HUES6 (cell line): ENCODE data around the gene REEP1.

Source experiments
- H3K27ac ChIP-seq: 2 replicates; pipeline ENCODE4 v1.7.0; 2013; ENCODE audit warnings: low read depth, mild to moderate bottlenecking, low read length, inconsistent platforms
- H3K27me3 ChIP-seq: 2 replicates; pipeline ENCODE4 v1.6.1; 2013; ENCODE audit warnings: low read length; ENCODE audit not compliant: control insufficient read depth, insufficient read depth
- H3K36me3 ChIP-seq: 2 replicates; pipeline ENCODE4 v1.6.1; 2013; ENCODE audit warnings: low read length; ENCODE audit not compliant: control insufficient read depth, insufficient read depth
- H3K4me1 ChIP-seq: 2 replicates; pipeline ENCODE4 v1.6.1; 2013; ENCODE audit warnings: low read length; ENCODE audit not compliant: control insufficient read depth, insufficient read depth
- H3K4me3 ChIP-seq: 2 replicates; pipeline ENCODE4 v1.5.1; 2013; ENCODE audit warnings: low read depth, low read length
- H3K9ac ChIP-seq: one replicate; pipeline ENCODE4 v1.6.1; 2013; ENCODE audit warnings: mild to moderate bottlenecking, low read length
- H3K9me3 ChIP-seq: 2 replicates; pipeline ENCODE4 v1.6.1; 2013; ENCODE audit warnings: low read depth, low read length; ENCODE audit not compliant: control insufficient read depth, insufficient read depth

Gene REEP1

GRCh38 chr2:86243272-86243671 lies 94.2 kb downstream of the REEP1 start:
- H3K4me3 ChIP-seq, result no peak overlapping the region

GRCh38 chr2:86241611-86242010 lies 95.8 kb downstream of the REEP1 start:
- Histone ChIP-seq H3K27ac (no peak overlapping the region), H3K27me3 (no peaks in the 10 kb centered on the region; the same call in 1 of the 2 replicates), H3K9me3 (no peaks in the 10 kb centered on the region)

More at GRCh38 chr2:86243272-86243671, 94.2 kb downstream of the REEP1 start:
- H3K27ac ChIP-seq, result no peak overlapping the region
- no peaks in the 10 kb centered on the region for H3K36me3 ChIP-seq
- no peaks in the 10 kb centered on the region for H3K9me3 ChIP-seq
- H3K4me1 ChIP-seq, result 0 out of 2 replicates have a peak, but pooled peaks cover 3% of the 10 kb centered on the region
- no peak overlapping the region for H3K9ac ChIP-seq
- no peaks in the 10 kb centered on the region; the same call in 1 of the 2 replicates for H3K27me3 ChIP-seq

GRCh38 chr2:86240251-86240650 lies 97.2 kb downstream of the REEP1 start:
- no peak overlapping the region for H3K4me3 ChIP-seq
- 0 out of 2 replicates have a peak, but pooled peaks cover 3% of the 10 kb centered on the region for H3K4me1 ChIP-seq
- H3K9me3 ChIP-seq, result no peaks in the 10 kb centered on the region
- no peak overlapping the region for H3K27ac ChIP-seq
- H3K36me3 ChIP-seq, result no peaks in the 10 kb centered on the region
- no peak overlapping the region for H3K9ac ChIP-seq
- no peaks in the 10 kb centered on the region; the same call in 1 of the 2 replicates for H3K27me3 ChIP-seq

More at GRCh38 chr2:86241611-86242010, 95.8 kb downstream of the REEP1 start:
- Histone ChIP-seq H3K4me1 (0 out of 2 replicates have a peak, but pooled peaks cover 3% of the 10 kb centered on the region), H3K36me3 (no peaks in the 10 kb centered on the region), H3K9ac (no peak overlapping the region), H3K4me3 (no peak overlapping the region)

GRCh38 chr2:86239745-86240144 lies 97.7 kb downstream of the REEP1 start:
- H3K36me3 ChIP-seq, result no peaks in the 10 kb centered on the region

GRCh38 chr2:86239326-86239725 lies 98.1 kb downstream of the REEP1 start:
- no peak overlapping the region for H3K27ac ChIP-seq
- no peaks in the 10 kb centered on the region; the same call in 1 of the 2 replicates for H3K27me3 ChIP-seq
- 0 out of 2 replicates have a peak, but pooled peaks cover 3% of the 10 kb centered on the region for H3K4me1 ChIP-seq
- H3K4me3 ChIP-seq, result no peak overlapping the region
- H3K9ac ChIP-seq, result no peak overlapping the region
- H3K9me3 ChIP-seq, result no peaks in the 10 kb centered on the region
- H3K36me3 ChIP-seq, result no peaks in the 10 kb centered on the region

More at GRCh38 chr2:86239745-86240144, 97.7 kb downstream of the REEP1 start:
- H3K27ac ChIP-seq, result no peak overlapping the region
- H3K4me1 ChIP-seq, result 0 out of 2 replicates have a peak, but pooled peaks cover 3% of the 10 kb centered on the region
- no peaks in the 10 kb centered on the region for H3K9me3 ChIP-seq
- no peaks in the 10 kb centered on the region; the same call in 1 of the 2 replicates for H3K27me3 ChIP-seq
- H3K4me3 ChIP-seq, result no peak overlapping the region
- no peak overlapping the region for H3K9ac ChIP-seq

GRCh38 chr2:86238354-86238753 lies 99.1 kb downstream of the REEP1 start:
- no peaks in the 10 kb centered on the region for H3K9me3 ChIP-seq
- no peaks in the 10 kb centered on the region; the same call in 1 of the 2 replicates for H3K27me3 ChIP-seq
- H3K4me1 ChIP-seq, result 0 out of 2 replicates have a peak, but pooled peaks cover 7% of the 10 kb centered on the region
- no peak overlapping the region for H3K9ac ChIP-seq
- no peak overlapping the region for H3K4me3 ChIP-seq
- no peak overlapping the region for H3K27ac ChIP-seq
- no peaks in the 10 kb centered on the region for H3K36me3 ChIP-seq

GRCh38 chr2:86237172-86237571 lies 100.3 kb downstream of the REEP1 start:
- H3K27ac ChIP-seq, result no peak overlapping the region
- H3K9ac ChIP-seq, result no peak overlapping the region
- H3K4me1 ChIP-seq, result 0 out of 2 replicates have a peak, but pooled peaks cover 7% of the 10 kb centered on the region
- H3K9me3 ChIP-seq, result no peaks in the 10 kb centered on the region
- no peak overlapping the region for H3K4me3 ChIP-seq
- no peaks in the 10 kb centered on the region for H3K36me3 ChIP-seq
- H3K27me3 ChIP-seq, result no peaks in the 10 kb centered on the region; the same call in 1 of the 2 replicates

GRCh38 chr2:86235196-86235980 lies 102.0 kb downstream of the REEP1 start:
- Histone ChIP-seq H3K27me3 (no peaks in the 10 kb centered on the region), H3K4me1 (peaks cover 15% of the 10 kb centered on the region; the same call in 1 of the 2 replicates), H3K9me3 (no peaks in the 10 kb centered on the region), H3K4me3 (no peak overlapping the region), H3K9ac (no peak overlapping the region), H3K27ac (no peak overlapping the region), H3K36me3 (no peaks in the 10 kb centered on the region)

GRCh38 chr2:86234563-86235131 lies 102.8 kb downstream of the REEP1 start:
- Histone ChIP-seq H3K9me3 (no peaks in the 10 kb centered on the region), H3K27ac (no peak overlapping the region), H3K9ac (no peak overlapping the region), H3K27me3 (no peaks in the 10 kb centered on the region), H3K36me3 (no peaks in the 10 kb centered on the region), H3K4me1 (peaks cover 15% of the 10 kb centered on the region; the same call in 1 of the 2 replicates), H3K4me3 (no peak overlapping the region)

GRCh38 chr2:86233436-86233835 lies 104.0 kb downstream of the REEP1 start:
- no peaks in the 10 kb centered on the region for H3K36me3 ChIP-seq
- no peak overlapping the region for H3K4me3 ChIP-seq
- no peaks in the 10 kb centered on the region for H3K9me3 ChIP-seq
- peaks cover 12% of the 10 kb centered on the region; the same call in 1 of the 2 replicates for H3K4me1 ChIP-seq
- no peak overlapping the region for H3K9ac ChIP-seq
- H3K27me3 ChIP-seq, result no peaks in the 10 kb centered on the region
- H3K27ac ChIP-seq, result no peak overlapping the region

- peaks cover 12% of the 10 kb centered on the region; the same call in 1 of the 2 replicates for H3K4me1 ChIP-seq
- H3K36me3 ChIP-seq, result no peaks in the 10 kb centered on the region
- no peak overlapping the region for H3K9ac ChIP-seq
- H3K27me3 ChIP-seq, result no peaks in the 10 kb centered on the region
- H3K27ac ChIP-seq, result no peak overlapping the region
- H3K9me3 ChIP-seq, result no peaks in the 10 kb centered on the region
- no peak overlapping the region for H3K4me3 ChIP-seq
These were observed 104.5 kb downstream of the REEP1 start for GRCh38 chr2:86232910-86233309.
